PFSK-1 (cell line): ENCODE results near the gene PRDX5.

Experiments
- POLR2AphosphoS5 ChIP-seq: IDR thresholded peaks from 2 replicates; pipeline ENCODE4 v1.6.1; 2012; ENCODE audit warnings: low read depth, mild to moderate bottlenecking, control low read depth, low read length, moderate library complexity
- SIN3A ChIP-seq: IDR thresholded peaks from 2 replicates; pipeline ENCODE4 v1.6.1; 2012; ENCODE audit warnings: mild to moderate bottlenecking, low read length, moderate library complexity, borderline replicate concordance; ENCODE audit not compliant: insufficient read depth

GRCh38 chr11:64318766-64319761 lies 1.1 kb downstream of the PRDX5 start:
- TF ChIP-seq POLR2AphosphoS5 (no peak), SIN3A (no peak)
